Ishikawa (cell line): ENCODE measurements around the gene AURKB.

Source experiments
- CREB1 ChIP-seq: IDR thresholded peaks from 2 replicates; pipeline ENCODE4 v1.6.1; 2012; ENCODE audit warnings: low read depth
- EGR1 ChIP-seq: IDR thresholded peaks from 2 replicates; pipeline ENCODE4 v1.6.1; 2012
- EP300 ChIP-seq: IDR thresholded peaks from 2 replicates; pipeline ENCODE4 v1.6.1; 2012; ENCODE audit warnings: borderline replicate concordance
- MAX ChIP-seq: IDR thresholded peaks from 2 replicates; pipeline ENCODE4 v1.6.1; 2012
- NFIC ChIP-seq: IDR thresholded peaks from 2 replicates; pipeline ENCODE4 v1.6.1; 2012
- RAD21 ChIP-seq: IDR thresholded peaks from 2 replicates; pipeline ENCODE4 v1.6.1; 2012; ENCODE audit warnings: low read depth
- REST ChIP-seq: IDR thresholded peaks from 2 replicates; pipeline ENCODE4 v1.6.1; 2012; ENCODE audit warnings: low read depth, mild to moderate bottlenecking
- TEAD4 ChIP-seq: IDR thresholded peaks from 2 replicates; pipeline ENCODE4 v1.6.1; 2012
- USF1 ChIP-seq: IDR thresholded peaks from 2 replicates; pipeline ENCODE4 v1.6.1; 2012
- ZBTB7A ChIP-seq: IDR thresholded peaks from 2 replicates; pipeline ENCODE4 v1.6.1; 2012; ENCODE audit warnings: low read depth

Gene AURKB

DNA sequence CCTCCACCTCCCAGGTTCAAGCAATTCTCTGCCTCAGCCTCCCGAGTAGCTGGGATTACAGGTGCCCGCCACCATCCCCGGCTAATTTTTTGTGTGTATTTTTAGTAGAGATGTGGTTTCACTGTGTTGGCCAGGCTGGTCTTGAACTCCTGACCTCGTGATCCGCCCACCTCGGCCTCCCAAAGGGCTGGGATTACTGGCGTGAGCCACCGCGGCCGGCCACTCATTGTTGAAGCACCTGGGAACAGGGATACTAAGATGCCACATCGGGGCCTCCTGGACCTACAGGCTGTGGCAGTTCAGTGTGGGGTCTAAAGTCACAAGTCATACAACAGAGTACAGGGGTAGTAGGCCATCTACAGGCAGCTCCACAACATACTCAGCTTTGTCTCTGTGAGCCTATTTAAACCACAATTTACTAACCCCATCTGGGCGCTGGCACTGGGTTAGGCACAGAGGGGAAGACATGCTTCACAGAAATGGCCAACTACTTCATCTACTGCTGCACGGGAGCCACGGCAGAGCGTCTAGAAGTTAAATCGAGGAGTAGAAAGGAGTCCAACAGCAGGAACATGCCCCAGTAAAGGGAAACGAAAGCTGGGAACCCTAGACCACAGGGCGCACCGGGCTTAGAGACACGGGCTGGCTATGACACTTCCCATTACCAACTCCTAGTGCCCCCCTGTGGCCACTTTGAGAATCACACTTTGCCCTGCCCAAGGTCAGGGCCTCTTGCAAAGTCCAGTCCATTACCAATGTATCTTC lies 51.9 kb downstream of the AURKB start:
- no peak for TF ChIP-seq REST
- TF ChIP-seq RAD21: peak; percentile 61; the same call in 1 of the 2 replicates
- no peak for TF ChIP-seq NFIC

DNA sequence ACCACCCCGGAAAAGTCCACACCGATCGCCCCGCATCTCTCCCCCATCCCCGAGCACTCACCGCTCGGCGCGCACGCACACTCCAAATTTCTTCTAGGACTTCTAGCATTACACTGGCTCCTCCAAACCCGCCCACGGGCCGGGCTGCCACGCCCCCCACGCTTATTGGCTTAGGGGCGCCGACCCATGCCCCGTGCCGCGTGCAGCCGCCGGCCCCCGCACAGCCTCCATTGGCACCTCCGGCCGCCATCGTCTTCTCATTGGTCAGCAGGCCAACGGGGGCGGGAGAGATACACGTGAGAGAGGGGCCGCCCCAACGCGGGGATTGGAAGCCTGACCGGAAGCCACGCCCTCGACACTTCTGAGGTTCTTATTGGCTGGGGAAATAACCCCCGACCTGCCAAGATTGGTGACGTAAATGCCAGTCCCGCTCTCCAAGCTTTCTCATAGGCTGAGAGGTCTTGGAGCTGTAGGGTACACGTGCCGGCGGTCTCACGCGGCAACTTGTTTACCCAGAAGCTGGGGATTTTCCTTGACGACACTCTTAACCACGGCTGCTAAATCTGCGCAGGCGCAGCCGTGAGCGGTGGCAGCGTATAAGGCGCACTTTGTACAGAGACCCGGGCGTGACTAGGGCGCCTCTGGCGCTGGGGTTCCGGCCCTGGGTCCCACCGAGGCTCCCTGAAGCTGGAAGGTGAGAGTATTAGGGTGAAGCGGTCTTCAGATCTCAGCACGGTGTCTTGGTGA lies 54.0 kb downstream of the AURKB start:
- TF ChIP-seq EP300 (no peak), CREB1 (peak; percentile 81), TEAD4 (peak; percentile 14; the same call in 1 of the 2 replicates), EGR1 (peak; percentile 95), USF1 (peak; percentile 63; the same call in 1 of the 2 replicates), MAX (peak; percentile 98)

- TF ChIP-seq NFIC (no peak), CREB1 (no peak), ZBTB7A (0 out of 2 replicates have a peak, but pooled peaks have one; percentile 14), MAX (no peak)
Observed at GRCh38 chr17:8155996-8156245, 54.5 kb downstream of the AURKB start.

- TF ChIP-seq CREB1: no peak
Observed at GRCh38 chr17:8155231-8155995, 55.0 kb downstream of the AURKB start.
